ENCODE results near the gene TMC1.

DNA sequence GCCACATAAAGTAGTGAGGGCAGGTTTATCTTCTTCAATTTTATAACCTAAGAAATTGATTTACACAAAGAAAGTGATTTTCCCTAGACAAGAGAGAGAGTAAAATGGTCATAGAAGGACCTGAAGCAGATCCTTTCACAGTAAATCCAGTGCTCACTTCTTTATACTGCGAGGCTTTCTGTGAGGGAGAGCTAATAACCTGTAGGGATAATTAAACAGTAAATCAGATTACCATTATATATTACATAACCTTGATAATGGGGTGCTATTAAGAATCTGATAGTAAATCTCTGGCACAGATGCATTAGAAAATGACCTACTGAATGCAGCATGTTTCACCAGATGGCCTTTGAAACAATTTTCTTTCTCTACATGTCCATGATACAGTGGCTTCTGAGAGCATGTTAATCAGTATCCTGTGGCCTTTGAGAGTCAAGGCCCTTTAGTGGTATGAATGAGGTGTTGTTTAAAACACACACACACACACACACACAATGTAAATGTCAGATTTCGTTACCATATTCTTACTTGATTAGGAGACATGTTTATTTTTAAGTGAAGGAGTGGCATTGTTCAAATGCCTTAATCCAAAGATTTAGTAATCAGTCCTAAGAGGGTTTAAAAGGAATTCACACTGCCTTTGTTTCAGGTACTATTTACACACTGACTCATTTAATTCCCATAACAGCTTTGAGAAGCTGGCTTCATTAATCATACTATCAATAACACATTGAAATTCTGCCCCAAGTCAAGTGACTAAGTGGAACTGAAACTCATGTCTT is 306.7 kb downstream of the TMC1 start:
- TF ChIP-seq, protein P1, sequence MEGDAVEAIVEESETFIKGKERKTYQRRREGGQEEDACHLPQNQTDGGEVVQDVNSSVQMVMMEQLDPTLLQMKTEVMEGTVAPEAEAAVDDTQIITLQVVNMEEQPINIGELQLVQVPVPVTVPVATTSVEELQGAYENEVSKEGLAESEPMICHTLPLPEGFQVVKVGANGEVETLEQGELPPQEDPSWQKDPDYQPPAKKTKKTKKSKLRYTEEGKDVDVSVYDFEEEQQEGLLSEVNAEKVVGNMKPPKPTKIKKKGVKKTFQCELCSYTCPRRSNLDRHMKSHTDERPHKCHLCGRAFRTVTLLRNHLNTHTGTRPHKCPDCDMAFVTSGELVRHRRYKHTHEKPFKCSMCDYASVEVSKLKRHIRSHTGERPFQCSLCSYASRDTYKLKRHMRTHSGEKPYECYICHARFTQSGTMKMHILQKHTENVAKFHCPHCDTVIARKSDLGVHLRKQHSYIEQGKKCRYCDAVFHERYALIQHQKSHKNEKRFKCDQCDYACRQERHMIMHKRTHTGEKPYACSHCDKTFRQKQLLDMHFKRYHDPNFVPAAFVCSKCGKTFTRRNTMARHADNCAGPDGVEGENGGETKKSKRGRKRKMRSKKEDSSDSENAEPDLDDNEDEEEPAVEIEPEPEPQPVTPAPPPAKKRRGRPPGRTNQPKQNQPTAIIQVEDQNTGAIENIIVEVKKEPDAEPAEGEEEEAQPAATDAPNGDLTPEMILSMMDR (IDR thresholded peaks at IDR 0.05), result no peak
- TF ChIP-seq POLR2A (IDR thresholded peaks at IDR 0.05), result no peak
